ENCODE data around the gene PM20D1. TPM values are rescaled to one million over a fixed set of nuclear protein-coding genes. Genes with fewer than 3 reads are reported as not detected.

The PM20D1 gene
- total and polyA plus RNA-seq, 3 experiments from 2014 or later = 0.31 to 2.6 (median 0.38) TPM

DNA sequence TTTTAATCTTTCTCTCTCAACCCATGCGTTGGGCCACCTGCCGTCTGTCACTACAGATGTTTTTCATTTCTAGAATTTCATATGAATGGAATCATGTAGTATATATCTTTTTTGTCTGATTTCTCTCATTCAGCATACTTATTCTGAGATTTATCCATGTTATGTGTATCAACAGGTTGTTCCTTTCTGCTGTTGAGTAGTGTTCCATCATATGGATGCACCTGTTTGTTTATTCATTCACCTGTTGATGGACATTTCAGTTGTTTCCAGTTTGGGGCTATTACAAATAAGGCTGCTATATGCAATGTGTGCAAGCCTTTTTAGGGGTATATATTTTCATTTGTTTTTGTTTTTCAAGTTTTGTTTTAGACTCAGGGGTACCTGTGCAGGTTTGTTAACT is 27.5 kb downstream of the PM20D1 start:
- Mint-ChIP-seq H3K4me3 (no peak overlapping the region), H3K27me3 (peaks cover 0 to 5% of the 10 kb centered on the region in 2 donors), H3K27ac (no peak overlapping the region), H3K36me3 (peaks cover 0 to 10% (median 1%) of the 10 kb centered on the region in 3 donors), H3K9me3 (no peaks in the 10 kb centered on the region), H3K4me1 (peaks cover 12 to 16% (median 13%) of the 10 kb centered on the region in 3 donors)
- no peaks in the 10 kb centered on the region for H3K9me3 ChIP-seq (ENCODE audit: low read length)
- no peak overlapping the region for H3K4me3 ChIP-seq (ENCODE audit: low read length)
- no peaks in the 10 kb centered on the region for H3K27me3 ChIP-seq (ENCODE audit: insufficient read depth, low read length, poor library complexity, severe bottlenecking)
- POLR2A ChIA-PET = no interaction called here
- no peaks in the 10 kb centered on the region for H3K4me1 ChIP-seq (ENCODE audit: insufficient read depth, low read length)
- no peak for DNase-seq
- CTCF ChIA-PET = no interaction called here
- no peak overlapping the region for H3K27ac ChIP-seq (ENCODE audit: low read depth, low read length)
- H3K36me3 ChIP-seq (ENCODE audit: insufficient read depth, low read length) = no peaks in the 10 kb centered on the region

DNA sequence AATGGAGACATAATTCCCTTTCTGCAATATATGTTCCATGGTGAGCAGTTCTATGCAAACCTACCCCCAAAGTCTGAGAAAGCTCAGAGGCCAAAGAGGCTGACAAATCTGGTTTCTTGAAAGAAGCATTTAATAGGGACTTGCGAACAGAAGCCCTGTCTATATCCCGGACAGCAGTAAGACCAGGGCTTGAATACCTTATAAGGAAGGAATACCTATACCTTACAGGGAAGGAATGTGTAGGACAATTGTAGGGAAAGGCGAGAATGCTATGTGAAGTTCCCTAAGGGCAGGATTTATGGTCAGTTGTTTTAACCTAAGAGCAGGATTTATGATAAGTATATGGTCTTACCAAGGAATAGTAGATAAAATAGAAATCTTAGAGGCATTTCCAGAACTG is 31.9 kb downstream of the PM20D1 start:
- DNase-seq = no peak

DNA sequence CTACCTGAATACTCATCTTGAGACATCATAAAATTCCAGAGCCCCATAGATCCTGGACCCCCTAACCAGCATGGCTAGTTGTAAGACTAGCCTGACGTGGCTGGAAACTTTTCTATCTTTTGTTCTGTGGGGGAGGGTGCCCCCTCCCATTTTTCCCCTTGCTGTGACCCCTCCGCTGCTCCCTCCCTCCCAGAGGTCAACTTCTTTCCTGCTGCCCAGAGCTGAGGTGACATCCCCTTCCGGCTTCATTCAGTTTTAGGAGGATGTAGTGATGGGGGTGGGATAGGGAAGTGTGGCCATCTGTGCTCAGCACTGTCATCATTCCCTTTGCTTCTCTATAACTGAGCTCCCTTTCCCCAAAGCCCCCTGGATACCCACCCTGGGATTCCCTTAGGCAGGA is 32.6 kb downstream of the PM20D1 start:
- Mint-ChIP-seq H3K27me3 (no peaks in the 10 kb centered on the region), H3K36me3 (peaks cover 0 to 5% (median 0%) of the 10 kb centered on the region in 3 donors), H3K27ac (no peak overlapping the region), H3K9me3 (no peaks in the 10 kb centered on the region), H3K4me3 (peak overlapping the region in 1 of 7 donors; percentile 7), H3K4me1 (peaks cover 9 to 19% (median 11%) of the 10 kb centered on the region in 3 donors)
- H3K27ac ChIP-seq (ENCODE audit: low read depth, low read length) = no peak overlapping the region
- no peak for DNase-seq
- CTCF ChIA-PET = interaction anchor here (1.0 kb wide), 1 partner anchor 26 kb away, joined by 3 read pairs; no protein-coding TSS in a partner anchor
- no peaks in the 10 kb centered on the region for H3K9me3 ChIP-seq (ENCODE audit: low read length)
- no peak overlapping the region for H3K4me3 ChIP-seq (ENCODE audit: low read length)
- H3K36me3 ChIP-seq (ENCODE audit: insufficient read depth, low read length) = no peaks in the 10 kb centered on the region
- POLR2A ChIA-PET = no interaction called here
- H3K27me3 ChIP-seq (ENCODE audit: insufficient read depth, low read length, poor library complexity, severe bottlenecking) = peaks cover 3% of the 10 kb centered on the region
- peaks cover 11% of the 10 kb centered on the region for H3K4me1 ChIP-seq (ENCODE audit: insufficient read depth, low read length)

More for the DNA sequence above, 31.9 kb downstream of the PM20D1 start:
- Mint-ChIP-seq H3K4me3 (no peak overlapping the region), H3K4me1 (peaks cover 8 to 17% (median 9%) of the 10 kb centered on the region in 3 donors), H3K27ac (no peak overlapping the region), H3K36me3 (peaks cover 0 to 3% (median 0%) of the 10 kb centered on the region in 3 donors), H3K9me3 (no peaks in the 10 kb centered on the region), H3K27me3 (no peaks in the 10 kb centered on the region)
- H3K27me3 ChIP-seq (ENCODE audit: insufficient read depth, low read length, poor library complexity, severe bottlenecking) = peaks cover 3% of the 10 kb centered on the region
- H3K4me3 ChIP-seq (ENCODE audit: low read length) = no peak overlapping the region
- CTCF ChIA-PET = no interaction called here
- H3K36me3 ChIP-seq (ENCODE audit: insufficient read depth, low read length) = no peaks in the 10 kb centered on the region
- POLR2A ChIA-PET = no interaction called here
- H3K9me3 ChIP-seq (ENCODE audit: low read length) = no peaks in the 10 kb centered on the region
- H3K27ac ChIP-seq (ENCODE audit: low read depth, low read length) = no peak overlapping the region
- H3K4me1 ChIP-seq (ENCODE audit: insufficient read depth, low read length) = peaks cover 10% of the 10 kb centered on the region

DNA sequence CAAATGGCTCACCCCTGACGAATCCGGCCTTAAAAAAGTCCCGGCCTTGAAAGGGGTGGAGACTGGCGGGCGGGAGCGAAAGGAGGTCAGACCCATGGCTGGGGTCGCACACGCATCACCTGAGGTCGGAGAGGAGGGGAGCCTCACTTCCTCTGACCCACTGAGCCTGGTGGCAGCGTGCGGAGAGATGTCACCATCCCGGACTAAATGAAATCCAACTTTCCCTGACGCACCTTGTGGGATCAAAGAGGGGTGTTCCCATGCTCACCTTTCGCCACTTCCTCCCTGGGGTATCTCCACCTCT is 36.2 kb downstream of the PM20D1 start:
- peak in 2 of 5 donors; percentile 7 to 40 for DNase-seq
- Mint-ChIP-seq H3K27ac (peak overlapping the region; percentile 71 to 96 (median 92)), H3K4me3 (peak overlapping the region; percentile 91 to 97 (median 93)), H3K4me1 (peaks cover 44 to 55% (median 46%) of the 10 kb centered on the region in 3 donors), H3K27me3 (no peaks in the 10 kb centered on the region), H3K36me3 (peaks cover 7 to 26% (median 10%) of the 10 kb centered on the region in 3 donors), H3K9me3 (no peaks in the 10 kb centered on the region)
- POLR2A ChIA-PET = interaction anchor here (2.4 kb wide), 1 partner anchor 36 kb away, joined by 5 read pairs; the partner anchor contains the start of gene PM20D1
- Histone ChIP-seq H3K36me3 (ENCODE audit: insufficient read depth, low read length) (no peaks in the 10 kb centered on the region), H3K4me1 (ENCODE audit: insufficient read depth, low read length) (peaks cover 48% of the 10 kb centered on the region), H3K9me3 (ENCODE audit: low read length) (no peaks in the 10 kb centered on the region), H3K27ac (ENCODE audit: low read depth, low read length) (peak overlapping the region; percentile 65), H3K4me3 (ENCODE audit: low read length) (peak overlapping the region; percentile 89), H3K27me3 (ENCODE audit: insufficient read depth, low read length, poor library complexity, severe bottlenecking) (peaks cover 3% of the 10 kb centered on the region)
- CTCF ChIA-PET = interaction anchor here (1.3 to 1.6 kb wide), 2 partner anchors 11 to 155 kb away, joined by 4 to 5 read pairs; no protein-coding TSS in a partner anchor

DNA sequence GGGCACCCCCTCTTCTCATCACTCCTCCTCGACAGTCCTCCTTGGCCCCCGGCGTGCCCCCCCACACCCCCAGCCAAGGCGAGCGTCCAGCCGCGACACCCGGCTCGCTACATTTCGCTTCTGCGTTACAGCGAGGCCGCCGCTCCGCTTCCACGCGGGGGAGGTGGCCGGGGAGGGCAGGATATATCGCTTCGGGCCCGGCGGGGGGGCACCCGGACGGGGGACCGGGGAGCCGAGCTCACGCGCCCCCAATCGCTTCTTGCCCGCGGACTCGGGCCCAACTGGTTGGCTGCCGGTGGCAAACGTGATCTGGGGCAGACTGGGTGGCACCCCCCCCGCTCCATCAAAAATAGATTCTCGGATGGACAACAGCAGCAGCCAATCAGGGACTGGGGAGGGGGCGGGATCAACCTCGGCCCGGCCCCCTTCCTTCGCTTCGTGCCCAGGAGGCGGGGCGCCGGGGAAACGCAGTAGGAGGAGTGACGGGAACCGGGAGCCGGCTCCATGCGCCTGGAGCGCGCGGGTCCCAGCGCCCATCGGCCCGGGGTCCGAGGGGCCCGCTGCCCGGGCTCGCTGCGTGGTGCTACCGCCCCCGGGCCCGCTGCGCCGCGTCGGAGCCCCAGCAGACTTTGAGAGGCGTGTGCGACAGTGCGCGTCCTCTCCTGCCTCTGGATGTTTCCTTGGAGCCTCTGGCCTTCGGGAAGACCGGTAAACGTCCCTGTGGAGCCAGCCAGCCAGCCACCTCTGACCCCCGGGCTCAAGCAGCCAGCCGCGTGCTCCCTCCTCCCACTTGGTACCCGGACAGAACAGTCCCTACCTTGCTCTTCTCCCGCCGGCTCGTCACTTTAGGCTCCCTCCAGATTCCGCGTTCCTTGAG is 36.8 kb downstream of the PM20D1 start, which contains the start of gene SLC41A1:
Gene SLC41A1 (minus strand): TSS at position 321 of the 877 bp plus-strand sequence. CDS start 2,757 bp downstream, outside the sequence.
- Histone ChIP-seq H3K4me1 (ENCODE audit: insufficient read depth, low read length) (peaks cover 51% of the 10 kb centered on the region), H3K4me3 (ENCODE audit: low read length) (peak within 1 kb of the TSS; percentile 89), H3K27me3 (ENCODE audit: insufficient read depth, low read length, poor library complexity, severe bottlenecking) (peaks cover 3% of the 10 kb centered on the region), H3K27ac (ENCODE audit: low read depth, low read length) (peak within 1 kb of the TSS; percentile 65), H3K36me3 (ENCODE audit: insufficient read depth, low read length) (no peaks in the 10 kb centered on the region), H3K9me3 (ENCODE audit: low read length) (no peaks in the 10 kb centered on the region)
- Mint-ChIP-seq H3K4me3 (peak within 1 kb of the TSS; percentile 91 to 97 (median 93)), H3K27me3 (no peaks in the 10 kb centered on the region), H3K27ac (peak within 1 kb of the TSS; percentile 87 to 96 (median 94)), H3K4me1 (peaks cover 50 to 61% (median 52%) of the 10 kb centered on the region in 3 donors), H3K9me3 (no peaks in the 10 kb centered on the region), H3K36me3 (peaks cover 10 to 31% (median 10%) of the 10 kb centered on the region in 3 donors)
- DNase-seq = peak; percentile 90 to 96 (median 93)
- ChIA-PET POLR2A (interaction anchor here (0.7 to 2.4 kb wide), 3 partner anchors 8 to 75 kb away, joined by 3 to 8 read pairs (median 5); partner anchors contain the start of gene PM20D1), CTCF (interaction anchor here (1.2 kb wide), 1 partner anchor 164 kb away, joined by 3 read pairs; no protein-coding TSS in a partner anchor)

DNA sequence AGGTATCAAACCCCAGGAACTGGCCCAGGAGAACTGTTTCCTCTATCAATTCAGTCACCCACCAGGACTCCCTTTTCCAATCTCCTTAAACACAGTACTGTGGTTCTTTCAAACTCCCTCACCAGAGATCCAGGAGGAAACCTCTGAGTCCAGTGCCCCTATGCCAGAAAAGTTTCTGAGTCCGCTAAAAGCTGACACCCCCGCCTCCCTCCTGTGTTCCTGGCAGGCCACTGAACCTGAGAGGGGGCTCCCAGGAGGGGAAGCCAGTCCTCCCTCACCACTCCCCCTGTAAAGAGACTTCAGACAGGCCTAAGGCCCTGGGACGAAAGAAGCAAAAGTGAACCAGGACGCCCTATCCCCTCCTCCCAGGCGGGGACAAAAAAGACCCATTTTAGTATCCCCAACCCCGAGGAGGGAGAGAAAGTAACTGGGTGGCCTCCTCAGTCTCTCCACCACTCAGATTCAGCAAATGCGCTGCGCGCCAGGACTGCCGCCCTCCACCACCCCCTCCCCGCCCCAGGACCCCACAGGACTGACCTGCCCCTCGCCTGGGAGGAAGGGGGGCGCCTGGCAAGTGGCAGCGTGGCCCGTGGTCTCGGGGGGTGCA is 37.6 kb downstream of the PM20D1 start:
- Histone ChIP-seq H3K9me3 (ENCODE audit: low read length) (no peaks in the 10 kb centered on the region), H3K4me1 (ENCODE audit: insufficient read depth, low read length) (peaks cover 51% of the 10 kb centered on the region), H3K36me3 (ENCODE audit: insufficient read depth, low read length) (no peaks in the 10 kb centered on the region), H3K27me3 (ENCODE audit: insufficient read depth, low read length, poor library complexity, severe bottlenecking) (peaks cover 3% of the 10 kb centered on the region), H3K4me3 (ENCODE audit: low read length) (peak overlapping the region; percentile 89), H3K27ac (ENCODE audit: low read depth, low read length) (peak overlapping the region; percentile 65)
- Mint-ChIP-seq H3K4me1 (peaks cover 54 to 67% (median 58%) of the 10 kb centered on the region in 3 donors), H3K27ac (peak overlapping the region; percentile 81 to 96 (median 89)), H3K36me3 (peaks cover 10 to 34% (median 10%) of the 10 kb centered on the region in 3 donors), H3K4me3 (peak overlapping the region; percentile 86 to 95 (median 93)), H3K9me3 (no peaks in the 10 kb centered on the region), H3K27me3 (no peaks in the 10 kb centered on the region)
- POLR2A ChIA-PET = interaction anchor here (0.7 to 2.4 kb wide), 3 partner anchors 9 to 75 kb away, joined by 3 to 8 read pairs (median 5); partner anchors contain the start of gene PM20D1
- DNase-seq = peak in 2 of 5 donors; percentile 7 to 21
- CTCF ChIA-PET = interaction anchor here (0.7 to 1.2 kb wide), 2 partner anchors 21 to 165 kb away, joined by 3 to 4 read pairs; no protein-coding TSS in a partner anchor

DNA sequence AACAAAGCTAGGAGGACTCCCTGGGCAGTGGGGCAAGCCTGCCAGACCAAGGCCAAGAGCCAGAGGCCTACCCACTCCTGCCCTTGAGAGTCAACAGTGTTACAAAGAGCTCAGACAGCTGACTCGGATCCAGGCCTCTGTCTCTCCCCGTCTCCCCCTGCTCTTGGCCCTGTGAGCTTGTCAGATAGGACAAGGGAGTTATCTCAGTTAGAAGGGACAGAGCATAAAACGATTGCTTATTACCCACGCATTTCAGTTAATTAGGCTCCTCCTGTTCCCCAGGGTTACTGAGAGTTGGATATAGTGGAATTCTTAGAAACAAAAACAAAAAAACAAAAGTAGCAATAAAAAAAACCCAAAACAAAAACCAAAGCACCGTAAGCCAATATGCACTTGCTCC is 38.3 kb downstream of the PM20D1 start:
- Histone ChIP-seq H3K36me3 (ENCODE audit: insufficient read depth, low read length) (no peaks in the 10 kb centered on the region), H3K27ac (ENCODE audit: low read depth, low read length) (peak overlapping the region; percentile 65), H3K9me3 (ENCODE audit: low read length) (no peaks in the 10 kb centered on the region), H3K4me3 (ENCODE audit: low read length) (peak overlapping the region; percentile 89), H3K4me1 (ENCODE audit: insufficient read depth, low read length) (peaks cover 58% of the 10 kb centered on the region), H3K27me3 (ENCODE audit: insufficient read depth, low read length, poor library complexity, severe bottlenecking) (peaks cover 3% of the 10 kb centered on the region)
- H3K36me3 Mint-ChIP-seq = peaks cover 10 to 35% (median 10%) of the 10 kb centered on the region in 3 donors
- peak overlapping the region; percentile 81 to 96 (median 89) for H3K27ac Mint-ChIP-seq
- ChIA-PET POLR2A (interaction anchor here (0.6 to 2.0 kb wide), 2 partner anchors 37 to 98 kb away, joined by 3 to 4 read pairs; partner anchors contain the start of gene RAB29), CTCF (interaction anchor here (0.7 to 1.3 kb wide), 4 partner anchors 19 to 166 kb away, joined by 3 to 4 read pairs (median 3); no protein-coding TSS in a partner anchor)
- no peak for DNase-seq
- H3K27me3 Mint-ChIP-seq = no peaks in the 10 kb centered on the region
- peaks cover 61 to 74% (median 65%) of the 10 kb centered on the region in 3 donors for H3K4me1 Mint-ChIP-seq
- H3K9me3 Mint-ChIP-seq = no peaks in the 10 kb centered on the region
- H3K4me3 Mint-ChIP-seq = peak overlapping the region; percentile 86 to 95 (median 93)
